KMS-11 (cell line): ENCODE measurements around the gene DSE.
A peak's percentile ranks its signal among the peaks of the same experiment; 100 is the strongest.

ENCODE experiments used
- H2AFZ ChIP-seq: fragments of 200-600 bp; sonication (generic); 2 replicates; pipeline ENCODE4 v1.6.1; 2016; ENCODE audit warnings: antibody characterized with exemption, mixed run types, low read depth
- H3K27ac ChIP-seq: fragments of 200-600 bp; sonication (generic); 2 replicates; pipeline ENCODE4 v1.6.1; 2016; ENCODE audit warnings: mild to moderate bottlenecking, mixed run types
- H3K27me3 ChIP-seq: fragments of 200-600 bp; sonication (generic); 2 replicates; pipeline ENCODE4 v1.6.1; 2017; ENCODE audit warnings: mild to moderate bottlenecking, low read depth, mixed run types, moderate library complexity; ENCODE audit not compliant: insufficient read depth
- H3K36me3 ChIP-seq: fragments of 200-600 bp; sonication (generic); 2 replicates; pipeline ENCODE4 v1.6.1; 2017; ENCODE audit warnings: mild to moderate bottlenecking, mixed run types; ENCODE audit not compliant: insufficient read depth
- H3K4me1 ChIP-seq: fragments of 200-600 bp; sonication (generic); 2 replicates; pipeline ENCODE4 v1.6.1; 2016; ENCODE audit warnings: mild to moderate bottlenecking, low read depth, mixed run types; ENCODE audit not compliant: poor library complexity, severe bottlenecking
- H3K4me2 ChIP-seq: fragments of 200-600 bp; sonication (generic); 2 replicates; pipeline ENCODE4 v1.7.0; 2016; ENCODE audit warnings: mild to moderate bottlenecking, mixed run types
- H3K4me3 ChIP-seq: fragments of 200-600 bp; sonication (generic); IDR thresholded peaks from 2 replicates; pipeline ENCODE4 v1.6.1; 2017; ENCODE audit warnings: low read depth, low read length, mixed read lengths; ENCODE audit not compliant: insufficient read depth
- H3K79me2 ChIP-seq: fragments of 200-600 bp; sonication (generic); 2 replicates; pipeline ENCODE4 v1.6.1; 2016; ENCODE audit warnings: low read depth, mixed run types; ENCODE audit not compliant: insufficient read depth
- H3K9ac ChIP-seq: fragments of 200-600 bp; sonication (generic); 2 replicates; pipeline ENCODE4 v1.6.1; 2016; ENCODE audit warnings: mild to moderate bottlenecking, mixed run types
- H4K20me1 ChIP-seq: fragments of 200-600 bp; sonication (generic); 2 replicates; pipeline ENCODE4 v1.6.1; 2016; ENCODE audit warnings: mild to moderate bottlenecking, mixed run types; ENCODE audit not compliant: insufficient read depth
- TF ChIP-seq, protein P1 (sequence below): fragments of 200-600 bp; sonication (generic); conservative IDR thresholded peaks from 2 replicates; pipeline ENCODE4 v1.6.1; 2017; ENCODE audit warnings: low read depth, mild to moderate bottlenecking, antibody characterized with exemption, low read length, moderate library complexity, mixed read lengths

DSE gene

DNA sequence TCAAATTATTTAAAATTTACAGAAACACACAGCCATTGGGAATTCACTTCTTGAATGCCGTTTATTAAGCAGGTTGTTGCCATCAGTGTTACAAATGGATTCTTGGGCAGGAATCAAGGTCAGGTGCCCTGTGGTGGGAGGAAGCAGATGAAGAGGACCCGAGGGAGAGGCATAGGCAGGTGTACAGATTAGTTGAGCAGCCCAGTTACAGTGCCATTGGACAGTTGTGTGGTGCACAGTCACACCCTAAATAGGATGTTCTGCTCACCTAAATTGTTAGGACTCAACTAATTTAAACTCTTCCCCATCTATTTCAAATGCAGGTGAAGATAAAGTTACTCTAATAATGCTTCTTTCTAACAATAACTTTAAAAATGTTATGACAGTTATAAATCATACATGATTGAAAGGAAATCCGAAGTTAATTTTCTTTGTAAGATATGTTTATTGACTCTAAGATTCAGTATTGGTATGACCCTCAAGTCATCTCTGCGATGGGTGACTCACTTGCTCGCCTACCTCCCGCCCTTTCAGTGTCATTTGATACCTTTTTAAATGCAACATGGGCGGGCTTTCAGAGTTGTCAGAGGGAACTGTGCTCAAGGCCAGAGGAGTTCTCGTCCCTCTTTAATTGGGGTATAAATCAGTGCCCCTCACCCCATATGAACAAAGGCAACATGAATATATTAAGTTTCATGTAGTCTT is 35.1 kb downstream of the DSE start:
- H3K9ac ChIP-seq = peak overlapping the region; percentile 12; the same call in 1 of the 2 replicates
- peak overlapping the region; percentile 72 for H3K27ac ChIP-seq
- TF ChIP-seq, protein P1, sequence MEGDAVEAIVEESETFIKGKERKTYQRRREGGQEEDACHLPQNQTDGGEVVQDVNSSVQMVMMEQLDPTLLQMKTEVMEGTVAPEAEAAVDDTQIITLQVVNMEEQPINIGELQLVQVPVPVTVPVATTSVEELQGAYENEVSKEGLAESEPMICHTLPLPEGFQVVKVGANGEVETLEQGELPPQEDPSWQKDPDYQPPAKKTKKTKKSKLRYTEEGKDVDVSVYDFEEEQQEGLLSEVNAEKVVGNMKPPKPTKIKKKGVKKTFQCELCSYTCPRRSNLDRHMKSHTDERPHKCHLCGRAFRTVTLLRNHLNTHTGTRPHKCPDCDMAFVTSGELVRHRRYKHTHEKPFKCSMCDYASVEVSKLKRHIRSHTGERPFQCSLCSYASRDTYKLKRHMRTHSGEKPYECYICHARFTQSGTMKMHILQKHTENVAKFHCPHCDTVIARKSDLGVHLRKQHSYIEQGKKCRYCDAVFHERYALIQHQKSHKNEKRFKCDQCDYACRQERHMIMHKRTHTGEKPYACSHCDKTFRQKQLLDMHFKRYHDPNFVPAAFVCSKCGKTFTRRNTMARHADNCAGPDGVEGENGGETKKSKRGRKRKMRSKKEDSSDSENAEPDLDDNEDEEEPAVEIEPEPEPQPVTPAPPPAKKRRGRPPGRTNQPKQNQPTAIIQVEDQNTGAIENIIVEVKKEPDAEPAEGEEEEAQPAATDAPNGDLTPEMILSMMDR = no peak
- no peaks in the 10 kb centered on the region for H3K27me3 ChIP-seq
- H3K4me3 ChIP-seq = no peak overlapping the region
- H3K36me3 ChIP-seq = no peaks in the 10 kb centered on the region
- H3K79me2 ChIP-seq = no peaks in the 10 kb centered on the region
- peaks cover 24% of the 10 kb centered on the region for H3K4me1 ChIP-seq
- H3K4me2 ChIP-seq = peak overlapping the region; percentile 78
- no peaks in the 10 kb centered on the region for H4K20me1 ChIP-seq
- H2AFZ ChIP-seq = peak overlapping the region; percentile 38; the same call in 1 of the 2 replicates

DNA sequence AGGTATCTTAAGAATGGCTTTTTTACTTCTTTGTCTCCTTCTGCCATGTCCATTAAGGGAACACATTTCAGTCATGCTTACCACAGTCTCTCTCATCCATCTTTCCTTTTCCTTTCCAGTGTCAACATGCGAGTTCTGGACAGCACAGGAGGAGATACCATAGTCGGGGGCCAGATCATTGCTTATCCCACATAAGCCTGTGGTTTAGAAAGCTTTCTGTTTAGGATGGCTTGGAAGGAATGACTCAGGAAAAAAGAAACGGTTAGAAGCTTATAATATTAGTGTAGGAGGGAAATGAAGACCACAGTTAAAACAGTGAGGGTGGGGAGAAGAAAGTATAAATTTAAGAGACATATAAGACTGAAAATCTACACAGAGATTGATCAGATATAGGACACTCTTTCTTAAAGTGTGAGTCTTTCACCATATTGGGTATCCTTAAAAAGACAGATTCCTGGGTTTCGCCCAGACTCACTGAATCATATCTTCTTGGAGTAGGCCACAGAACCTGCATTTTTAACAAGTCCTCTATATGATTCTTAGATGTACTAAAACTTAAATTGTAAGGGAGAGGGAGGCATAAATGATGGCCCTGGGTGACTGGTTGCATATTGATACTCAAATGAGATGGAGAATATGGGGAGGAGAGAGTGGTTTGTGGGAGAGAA is 36.1 kb downstream of the DSE start:
- H3K27ac ChIP-seq = no peak overlapping the region
- H3K27me3 ChIP-seq = no peaks in the 10 kb centered on the region
- H4K20me1 ChIP-seq = no peaks in the 10 kb centered on the region
- TF ChIP-seq, protein P1 = no peak
- H3K4me3 ChIP-seq = no peak overlapping the region
- H3K9ac ChIP-seq = no peak overlapping the region
- no peak overlapping the region for H2AFZ ChIP-seq
- no peaks in the 10 kb centered on the region for H3K79me2 ChIP-seq
- H3K4me2 ChIP-seq = no peak overlapping the region
- H3K4me1 ChIP-seq = peaks cover 24% of the 10 kb centered on the region
- no peaks in the 10 kb centered on the region for H3K36me3 ChIP-seq

DNA sequence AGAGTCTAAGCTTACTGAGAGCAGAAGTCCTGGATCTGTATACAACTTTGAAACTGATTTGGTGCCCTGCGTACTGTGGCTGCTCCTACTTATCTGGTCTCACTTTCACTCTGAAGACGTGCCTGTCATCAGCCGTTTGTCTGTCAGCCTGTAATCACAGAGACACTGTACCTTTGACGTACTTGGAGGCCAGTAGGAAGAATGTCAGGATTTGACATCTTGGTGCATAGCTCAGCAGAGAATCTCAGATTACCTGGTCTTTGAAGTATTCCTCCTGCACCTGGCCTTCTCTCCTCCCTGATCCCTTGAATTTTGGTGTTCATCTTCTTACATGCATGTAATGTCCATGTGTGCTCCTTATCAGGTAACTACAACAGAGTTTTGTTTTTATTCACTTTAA is 37.7 kb downstream of the DSE start:
- Histone ChIP-seq H3K4me3 (no peak overlapping the region), H3K36me3 (no peaks in the 10 kb centered on the region), H4K20me1 (no peaks in the 10 kb centered on the region), H3K79me2 (no peaks in the 10 kb centered on the region), H2AFZ (no peak overlapping the region), H3K9ac (no peak overlapping the region), H3K27ac (no peak overlapping the region), H3K4me2 (no peak overlapping the region), H3K27me3 (no peaks in the 10 kb centered on the region), H3K4me1 (peaks cover 24% of the 10 kb centered on the region)
- TF ChIP-seq, protein P1 = no peak

DNA sequence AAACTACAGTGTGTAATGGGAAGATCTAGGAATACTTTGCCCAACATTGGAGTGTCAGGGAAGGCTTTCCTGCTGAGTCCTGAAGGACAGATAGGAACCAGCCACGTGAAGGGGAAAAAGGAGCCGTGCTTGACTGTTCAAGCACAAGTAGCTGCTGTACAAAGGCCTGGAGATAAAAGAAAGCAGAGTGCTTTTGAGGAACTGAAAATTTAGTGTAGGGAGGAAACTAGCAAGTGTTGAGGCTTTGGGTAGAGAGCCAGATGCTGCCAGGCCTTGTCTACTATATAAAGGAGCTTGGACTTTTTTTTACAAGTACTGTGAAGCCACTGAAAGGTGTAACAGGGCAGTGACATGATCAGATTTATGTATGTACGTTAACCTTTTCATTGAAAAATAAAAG is 39.0 kb downstream of the DSE start:
- no peak overlapping the region for H3K4me3 ChIP-seq
- H3K9ac ChIP-seq = no peak overlapping the region
- no peak overlapping the region for H3K27ac ChIP-seq
- H3K4me1 ChIP-seq = peaks cover 15% of the 10 kb centered on the region
- H4K20me1 ChIP-seq = no peaks in the 10 kb centered on the region
- H3K4me2 ChIP-seq = no peak overlapping the region
- H3K36me3 ChIP-seq = no peaks in the 10 kb centered on the region
- H2AFZ ChIP-seq = no peak overlapping the region
- H3K27me3 ChIP-seq = no peaks in the 10 kb centered on the region
- TF ChIP-seq, protein P1 = no peak
- H3K79me2 ChIP-seq = no peaks in the 10 kb centered on the region
